H1 (cell line): ENCODE data around the gene ABCA2. TPM values are rescaled to one million over a fixed set of nuclear protein-coding genes. Genes with fewer than 3 reads are reported as not detected.

Experiments used
- CHD7 ChIP-seq: fragments of 300-600 bp; sonication (generic); IDR thresholded peaks from 2 replicates; pipeline ENCODE4 v1.7.1; 2012; ENCODE audit warnings: low read length, moderate library complexity, mild to moderate bottlenecking, inconsistent platforms; ENCODE audit not compliant: insufficient replicate concordance
- polyA plus RNA-seq, 7 experiments: library from polyadenylated mRNA; depleted of rRNA in 3 of 7; stranded (reverse) in 5 of 7; unstranded in 2 of 7; fragments of >200 nt in 5 of 7; fragments of 200-250 nt in 2 of 7; gene quantifications; 1 replicate in 5 of 7; 2 replicates in 1 of 7; 4 replicates in 1 of 7; pipeline versions ENCODE4 v1.2.1 to v1.2.3, GENCODE V29; 2011 to 2013; ENCODE audit warnings: missing spikeins in 2 of 7, mixed read lengths in 2 of 7
- total RNA-seq: library from RNA; stranded (reverse); fragmentation: NEBNext Ultra II Directional; extraction: Animal tissue kit (Norgen Biotek cat#: 25700); gene quantifications from 2 replicates; pipeline ENCODE4 v1.2.1, GENCODE V29; 2021
- TF ChIP-seq, protein P1 (sequence below): IDR thresholded peaks from 2 replicates; pipeline ENCODE4 v1.6.1; 2012; ENCODE audit warnings: low read length, inconsistent platforms

Gene ABCA2
- total and polyA plus RNA-seq, 2 of the 8 experiments (the other 6 are each of a cell fraction or from before 2014, with no cell fraction given): 12.5 to 14.3 TPM

GRCh38 chr9:137037035-137037434 lies 9.0 kb upstream of the ABCA2 start (continued):
- no peak for TF ChIP-seq CHD7
- TF ChIP-seq, protein P1, sequence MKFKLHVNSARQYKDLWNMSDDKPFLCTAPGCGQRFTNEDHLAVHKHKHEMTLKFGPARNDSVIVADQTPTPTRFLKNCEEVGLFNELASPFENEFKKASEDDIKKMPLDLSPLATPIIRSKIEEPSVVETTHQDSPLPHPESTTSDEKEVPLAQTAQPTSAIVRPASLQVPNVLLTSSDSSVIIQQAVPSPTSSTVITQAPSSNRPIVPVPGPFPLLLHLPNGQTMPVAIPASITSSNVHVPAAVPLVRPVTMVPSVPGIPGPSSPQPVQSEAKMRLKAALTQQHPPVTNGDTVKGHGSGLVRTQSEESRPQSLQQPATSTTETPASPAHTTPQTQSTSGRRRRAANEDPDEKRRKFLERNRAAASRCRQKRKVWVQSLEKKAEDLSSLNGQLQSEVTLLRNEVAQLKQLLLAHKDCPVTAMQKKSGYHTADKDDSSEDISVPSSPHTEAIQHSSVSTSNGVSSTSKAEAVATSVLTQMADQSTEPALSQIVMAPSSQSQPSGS: no peak
